K562 (cell line): ENCODE data around the gene ZNF598. TPM values are rescaled to one million over a fixed set of nuclear protein-coding genes. Genes with fewer than 3 reads are reported as not detected.

Experiments
- AFF1 ChIP-seq, 2 experiments: fragments of 450-650 bp; IDR thresholded peaks; 2 replicates each; pipeline ENCODE4 v1.6.1; 2018; ENCODE audit warnings: mild to moderate bottlenecking in 2 of 2, low read depth in 1 of 2; ENCODE audit not compliant: partially characterized antibody in 2 of 2
- CEBPB ChIP-seq: fragments of 450-650 bp; IDR thresholded peaks from 2 replicates; pipeline ENCODE4 v1.6.1; 2016; ENCODE audit warnings: missing genetic modification characterization, missing compliant biosample characterization
- E2F8 ChIP-seq: fragments of 450-650 bp; IDR thresholded peaks from 2 replicates; pipeline ENCODE4 v1.7.1; 2018; ENCODE audit warnings: mild to moderate bottlenecking, low read depth; ENCODE audit not compliant: partially characterized antibody
- FOXK2 ChIP-seq, 2 experiments: fragments of 450-650 bp; IDR thresholded peaks in 1 of 2; conservative IDR thresholded peaks in 1 of 2; 2 replicates each; pipeline ENCODE4 v1.6.1; 2016; ENCODE audit warnings: low read depth in 2 of 2, mild to moderate bottlenecking in 1 of 2
- HES1 ChIP-seq: fragments of 450-650 bp; IDR thresholded peaks from 2 replicates; pipeline ENCODE4 v1.6.1; 2016; ENCODE audit warnings: low read depth, mild to moderate bottlenecking, moderate library complexity
- MAX ChIP-seq: sonication (generic); formaldehyde crosslinking; IDR thresholded peaks from 2 replicates; pipeline ENCODE4 v1.9.0; 2022; ENCODE audit warnings: mild to moderate bottlenecking, missing genetic modification reagents
- MAZ ChIP-seq, 2 experiments: fragments of 450-650 bp in 1 of 2; sonication (generic) in 1 of 2; formaldehyde crosslinking; IDR thresholded peaks in 1 of 2; conservative IDR thresholded peaks in 1 of 2; 2 replicates each; pipeline versions ENCODE4 v1.4.0 to v1.5.0; 2020; ENCODE audit warnings: mild to moderate bottlenecking in 1 of 2, missing genetic modification reagents in 1 of 2
- NR2C1 ChIP-seq, 2 experiments: fragments of 450-650 bp; IDR thresholded peaks; 2 replicates each; pipeline ENCODE4 v1.6.1; 2017; ENCODE audit warnings: mild to moderate bottlenecking in 2 of 2, antibody characterized with exemption in 1 of 2, inconsistent platforms in 1 of 2, missing compliant biosample characterization in 1 of 2, missing genetic modification characterization in 1 of 2
- PREB ChIP-seq: sonication (generic); formaldehyde crosslinking; IDR thresholded peaks from 2 replicates; pipeline ENCODE4 v1.8.1; 2023; ENCODE audit warnings: mild to moderate bottlenecking, missing genetic modification reagents
- RHOXF2B ChIP-seq: fragments of 250-450 bp; sonication (Bioruptor Pico); conservative IDR thresholded peaks from 2 replicates; pipeline ENCODE4 v1.5.1; 2021
- SMC3 ChIP-seq: conservative IDR thresholded peaks from 2 replicates; pipeline ENCODE4 v1.6.1; 2011; ENCODE audit warnings: low read depth, low read length, improper control_type of control experiment; ENCODE audit not compliant: insufficient read depth
- ZKSCAN1 ChIP-seq: fragments of 150-350 bp; IDR thresholded peaks from 2 replicates; pipeline ENCODE4 v1.6.1; 2016; ENCODE audit warnings: low read depth, low read length
- ZNF174 ChIP-seq: fragments of 250-450 bp; sonication (Bioruptor Pico); IDR thresholded peaks from 2 replicates; pipeline ENCODE4 v1.4.0; 2020; ENCODE audit warnings: mild to moderate bottlenecking
- ZNF277 ChIP-seq: fragments of 250-450 bp; sonication (Bioruptor Pico); IDR thresholded peaks from 2 replicates; pipeline ENCODE4 v1.8.0; 2022; ENCODE audit warnings: inconsistent platforms, mild to moderate bottlenecking, moderate library complexity, borderline replicate concordance
- polyA plus RNA-seq, 8 experiments: library from polyadenylated mRNA; depleted of rRNA in 4 of 8; stranded (reverse) in 5 of 8; unstranded in 3 of 8; fragments of >200 nt; fragmentation: Nextera tagmentation in 2 of 8; fragmentation: Illumina TruSeq in 1 of 8; extraction: Ambion mirVana in 2 of 8; extraction: Trizol in 1 of 8; gene quantifications; 2 replicates each; pipeline versions ENCODE4 v1.2.1 to v1.2.3, GENCODE V29; 2011 to 2014; ENCODE audit warnings: inconsistent platforms in 1 of 8, missing spikeins in 1 of 8
- total RNA-seq, 7 experiments: library from RNA; depleted of rRNA in 6 of 7; stranded (reverse); fragments of >200 nt in 6 of 7; fragmentation: Illumina TruSeq in 2 of 7; extraction: Trizol in 2 of 7; gene quantifications; 2 replicates each; pipeline versions ENCODE4 v1.2.1 to v1.2.3, GENCODE V29; 2011 to 2021; ENCODE audit warnings: low replicate concordance in 1 of 7

ZNF598 gene
- total and polyA plus RNA-seq, 9 of the 15 experiments (the other 6 are each of a cell fraction or from before 2014, with no cell fraction given) = 0.11 to 115 (median 29.6) TPM

- no peak for TF ChIP-seq ZNF277 (CRISPR knock-in tag)
- peak; percentile 96 for TF ChIP-seq MAX (CRISPR knock-in tag)
- peak; percentile 57 to 77 for TF ChIP-seq MAZ (CRISPR knock-in tag; conservative IDR thresholded peaks at IDR 0.05 in 1 of 2, IDR thresholded peaks at IDR 0.05 in 1 of 2)
- no peak for TF ChIP-seq ZKSCAN1
- TF ChIP-seq CEBPB (tag) = no peak
- no peak for TF ChIP-seq ZNF174 (CRISPR knock-in tag)
- TF ChIP-seq PREB (CRISPR knock-in tag) = no peak
- no peak for TF ChIP-seq SMC3
- no peak for TF ChIP-seq E2F8
- no peak for TF ChIP-seq HES1
- no peak for TF ChIP-seq AFF1 (IDR thresholded peaks at IDR 0.05; ENCODE audit: low read depth in 1 of 2, partially characterized antibody in 2 of 2)
- TF ChIP-seq NR2C1 (IDR thresholded peaks at IDR 0.05) = no peak
- no peak for TF ChIP-seq NR2C1 (tag; IDR thresholded peaks at IDR 0.05)
- no peak for TF ChIP-seq RHOXF2B (CRISPR knock-in tag)
- TF ChIP-seq FOXK2 (conservative IDR thresholded peaks at IDR 0.05 in 1 of 2, IDR thresholded peaks at IDR 0.05 in 1 of 2; ENCODE audit: low read depth in 2 of 2) = no peak; a peak in 1 of 4 replicates
Measured at GRCh38 chr16:1991948-1992703, 17.5 kb downstream of the ZNF598 start (continued).
